ENCODE data around the gene NRF1. TPM values are rescaled to one million over a fixed set of nuclear protein-coding genes. Genes with fewer than 3 reads are reported as not detected.
A peak's percentile ranks its signal among the peaks of the same experiment; 100 is the strongest.

NRF1 gene
- total RNA-seq, 1 experiment from 2014 or later: 19.3 TPM

GRCh38 chr7:129775695-129776361 lies 164.3 kb downstream of the NRF1 start:
- H3K4me3 Mint-ChIP-seq: peak overlapping the region; percentile 29 to 80; a peak in 4 of 5 replicates
- Histone ChIP-seq H3K4me1 (ENCODE audit: insufficient read depth, low read length) (peaks cover 21% of the 10 kb centered on the region; the same call in 1 of the 2 replicates), H3K9me3 (ENCODE audit: control insufficient read depth, low read depth, low read length) (no peaks in the 10 kb centered on the region), H2AFZ (ENCODE audit: low read length) (no peak overlapping the region), H3K23me2 (ENCODE audit: insufficient read length, low read depth, low read length, poor library complexity, severe bottlenecking) (peaks cover 32% of the 10 kb centered on the region), H2BK15ac (ENCODE audit: low read depth, low read length) (no peak overlapping the region), H2BK12ac (ENCODE audit: insufficient read length, low read depth, low read length) (no peak overlapping the region), H2BK5ac (ENCODE audit: insufficient read length, low read length) (no peak overlapping the region), H4K5ac (ENCODE audit: insufficient read length, low read depth, low read length) (no peak overlapping the region), H3K4ac (ENCODE audit: low read depth, low read length) (no peak overlapping the region), H3T11ph (ENCODE audit: low read length) (no peak overlapping the region), H3K27ac (ENCODE audit: insufficient read length, low read depth, low read length) (no peak overlapping the region), H3K27me3 (ENCODE audit: insufficient read depth, low read length) (peaks cover 20% of the 10 kb centered on the region), H3K4me2 (ENCODE audit: insufficient read depth, insufficient read length, low read length) (peak overlapping the region; percentile 61), H2AK5ac (ENCODE audit: insufficient read length, low read length) (no peak overlapping the region), H4K91ac (ENCODE audit: insufficient read length, low read depth, low read length) (no peak overlapping the region), H4K8ac (replicated peaks; ENCODE audit: insufficient read length, low read depth, low read length) (no peak overlapping the region), H2BK120ac (ENCODE audit: low read depth, low read length, poor library complexity, severe bottlenecking) (no peak overlapping the region), H4K20me1 (ENCODE audit: control insufficient read depth, insufficient read depth, insufficient read length) (peaks cover 4% of the 10 kb centered on the region), H3K23ac (ENCODE audit: insufficient read length, low read depth, low read length) (no peak overlapping the region), H3K79me2 (ENCODE audit: insufficient read depth, low read length) (no peaks in the 10 kb centered on the region; the same call in 1 of the 2 replicates), H3K18ac (ENCODE audit: insufficient read length, low read depth, low read length) (no peak overlapping the region), H3K9ac (ENCODE audit: extremely low read depth, insufficient read length, low read length) (no peak overlapping the region), H2BK20ac (ENCODE audit: low read depth, low read length, poor library complexity, severe bottlenecking) (no peak overlapping the region), H3K79me1 (ENCODE audit: insufficient read depth, low read depth, low read length, poor library complexity, severe bottlenecking) (no peaks in the 10 kb centered on the region), H3K14ac (ENCODE audit: insufficient read depth, low read length) (peak overlapping the region; percentile 25; the same call in 1 of the 2 replicates), H3K56ac (ENCODE audit: insufficient read length, low read depth, low read length) (no peak overlapping the region)
- no peaks in the 10 kb centered on the region; a peak in 2 of 7 replicates for H3K36me3 Mint-ChIP-seq (ENCODE audit: insufficient read depth in 1 of 3, low read depth in 3 of 3)
- peaks cover 58% of the 10 kb centered on the region for H3K27me3 Mint-ChIP-seq (ENCODE audit: low read depth)
- no CpG with 5 or more reads among the region's 12 CpGs for WGBS (ENCODE audit: extremely low coverage, insufficient read length, low lambda C conversion rate)
- peaks cover 66 to 74% of the 10 kb centered on the region in 2 experiments for H3K4me1 Mint-ChIP-seq
- H3K27ac Mint-ChIP-seq: peak overlapping the region; percentile 22 to 79 (median 40); a peak in 4 of 7 replicates
- H3K9me3 Mint-ChIP-seq: no peaks in the 10 kb centered on the region
- DNase-seq: peak; percentile 82
- TF ChIP-seq CTCF (conservative IDR thresholded peaks at IDR 0.05): no peak
